GM19240 (cell line): ENCODE measurements around the gene KCNQ1OT1.

Source experiments
- DNase-seq: peaks from one replicate; pipeline ENCODE4 v3.0.0; 2011; ENCODE audit warnings: low spot score; ENCODE audit not compliant: insufficient read length

KCNQ1OT1 gene

GRCh38 chr11:2721210-2721916 lies 21.6 kb upstream of the KCNQ1OT1 start:
- no peak for DNase-seq

- no peak for DNase-seq
Observed at GRCh38 chr11:2719831-2720590, 20.2 kb upstream of the KCNQ1OT1 start.

GRCh38 chr11:2718817-2719438 lies 19.1 kb upstream of the KCNQ1OT1 start:
- no peak for DNase-seq

GRCh38 chr11:2717561-2718325 lies 17.9 kb upstream of the KCNQ1OT1 start:
- no peak for DNase-seq

GRCh38 chr11:2716376-2717095 lies 16.7 kb upstream of the KCNQ1OT1 start:
- no peak for DNase-seq

GRCh38 chr11:2715716-2716350 lies 16.0 kb upstream of the KCNQ1OT1 start:
- no peak for DNase-seq

- no peak for DNase-seq
Observed at GRCh38 chr11:2714871-2715270, 15.1 kb upstream of the KCNQ1OT1 start.

GRCh38 chr11:2714463-2714800 lies 14.6 kb upstream of the KCNQ1OT1 start:
- DNase-seq, result no peak

- no peak for DNase-seq
Observed at GRCh38 chr11:2713661-2714462, 14.1 kb upstream of the KCNQ1OT1 start.

GRCh38 chr11:2713094-2713493 lies 13.3 kb upstream of the KCNQ1OT1 start:
- DNase-seq, result no peak

GRCh38 chr11:2711161-2711560 lies 11.4 kb upstream of the KCNQ1OT1 start:
- DNase-seq, result no peak

- no peak for DNase-seq
Observed at GRCh38 chr11:2709429-2709828, 9.6 kb upstream of the KCNQ1OT1 start.

GRCh38 chr11:2708757-2709281 lies 9.0 kb upstream of the KCNQ1OT1 start:
- DNase-seq, result no peak

GRCh38 chr11:2708151-2708581 lies 8.4 kb upstream of the KCNQ1OT1 start:
- no peak for DNase-seq

- DNase-seq, result no peak
Observed at GRCh38 chr11:2707736-2708135, 7.9 kb upstream of the KCNQ1OT1 start.

GRCh38 chr11:2706321-2706720 lies 6.5 kb upstream of the KCNQ1OT1 start:
- no peak for DNase-seq

GRCh38 chr11:2704896-2705606 lies 5.3 kb upstream of the KCNQ1OT1 start:
- no peak for DNase-seq

- DNase-seq, result no peak
Observed at GRCh38 chr11:2704356-2704755, 4.6 kb upstream of the KCNQ1OT1 start.
